Mesothelial cell of epicardium (in vitro differentiated cells): ENCODE data around the gene CLCF1. TPM values are rescaled to one million over a fixed set of nuclear protein-coding genes. Genes with fewer than 3 reads are reported as not detected.

Experiments
- DNase-seq, 2 experiments: peaks; one replicate each; pipeline ENCODE4 v3.0.0; 2021; ENCODE audit warnings: low spot score in 2 of 2; ENCODE audit not compliant: unreplicated experiment in 2 of 2
- H3K27ac Mint-ChIP-seq: 2 replicates; pipeline ENCODE4 v1.8.0; 2021; ENCODE audit warnings: mixed read lengths
- H3K27me3 Mint-ChIP-seq: 2 replicates; pipeline ENCODE4 v1.8.0; 2021; ENCODE audit warnings: low read depth, mixed read lengths
- H3K36me3 Mint-ChIP-seq: 2 replicates; pipeline ENCODE4 v1.8.0; 2021; ENCODE audit warnings: mixed read lengths
- H3K4me1 Mint-ChIP-seq: 2 replicates; pipeline ENCODE4 v1.8.0; 2021; ENCODE audit warnings: mixed read lengths
- H3K4me3 Mint-ChIP-seq: 2 replicates; pipeline ENCODE4 v1.8.0; 2021; ENCODE audit warnings: mild to moderate bottlenecking, moderate library complexity, mixed read lengths
- H3K9me3 Mint-ChIP-seq: 2 replicates; pipeline ENCODE4 v1.8.0; 2021; ENCODE audit warnings: mixed read lengths
- total RNA-seq: library from RNA; stranded (reverse); gene quantifications from 3 replicates; pipeline ENCODE4 v1.2.1, GENCODE V29; 2021
- TF ChIP-seq, protein P1 (sequence below): fragments of 200-600 bp; sonication (generic); IDR thresholded peaks from one replicate; pipeline ENCODE4 v1.5.0; 2021; ENCODE audit warnings: antibody characterized with exemption; ENCODE audit not compliant: unreplicated experiment

Gene CLCF1
- total RNA-seq, 1 donor from 2014 or later = 5.9 TPM

GRCh38 chr11:67409781-67410368 lies 36.5 kb upstream of the CLCF1 start:
- H3K4me1 Mint-ChIP-seq = peaks cover 7% of the 10 kb centered on the region
- no peaks in the 10 kb centered on the region for H3K36me3 Mint-ChIP-seq
- no peak overlapping the region for H3K4me3 Mint-ChIP-seq
- TF ChIP-seq, protein P1, sequence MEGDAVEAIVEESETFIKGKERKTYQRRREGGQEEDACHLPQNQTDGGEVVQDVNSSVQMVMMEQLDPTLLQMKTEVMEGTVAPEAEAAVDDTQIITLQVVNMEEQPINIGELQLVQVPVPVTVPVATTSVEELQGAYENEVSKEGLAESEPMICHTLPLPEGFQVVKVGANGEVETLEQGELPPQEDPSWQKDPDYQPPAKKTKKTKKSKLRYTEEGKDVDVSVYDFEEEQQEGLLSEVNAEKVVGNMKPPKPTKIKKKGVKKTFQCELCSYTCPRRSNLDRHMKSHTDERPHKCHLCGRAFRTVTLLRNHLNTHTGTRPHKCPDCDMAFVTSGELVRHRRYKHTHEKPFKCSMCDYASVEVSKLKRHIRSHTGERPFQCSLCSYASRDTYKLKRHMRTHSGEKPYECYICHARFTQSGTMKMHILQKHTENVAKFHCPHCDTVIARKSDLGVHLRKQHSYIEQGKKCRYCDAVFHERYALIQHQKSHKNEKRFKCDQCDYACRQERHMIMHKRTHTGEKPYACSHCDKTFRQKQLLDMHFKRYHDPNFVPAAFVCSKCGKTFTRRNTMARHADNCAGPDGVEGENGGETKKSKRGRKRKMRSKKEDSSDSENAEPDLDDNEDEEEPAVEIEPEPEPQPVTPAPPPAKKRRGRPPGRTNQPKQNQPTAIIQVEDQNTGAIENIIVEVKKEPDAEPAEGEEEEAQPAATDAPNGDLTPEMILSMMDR = no peak
- no peak overlapping the region for H3K27ac Mint-ChIP-seq
- no peak for DNase-seq
- no peaks in the 10 kb centered on the region for H3K9me3 Mint-ChIP-seq
- peaks cover 45% of the 10 kb centered on the region for H3K27me3 Mint-ChIP-seq

- Mint-ChIP-seq H3K27me3 (peaks cover 43% of the 10 kb centered on the region), H3K36me3 (no peaks in the 10 kb centered on the region), H3K4me1 (peaks cover 10% of the 10 kb centered on the region), H3K4me3 (no peak overlapping the region), H3K27ac (no peak overlapping the region), H3K9me3 (no peaks in the 10 kb centered on the region)
- TF ChIP-seq, protein P1 = no peak
- no peak for DNase-seq
Measured at GRCh38 chr11:67409261-67409666, 35.9 kb upstream of the CLCF1 start.

DNA sequence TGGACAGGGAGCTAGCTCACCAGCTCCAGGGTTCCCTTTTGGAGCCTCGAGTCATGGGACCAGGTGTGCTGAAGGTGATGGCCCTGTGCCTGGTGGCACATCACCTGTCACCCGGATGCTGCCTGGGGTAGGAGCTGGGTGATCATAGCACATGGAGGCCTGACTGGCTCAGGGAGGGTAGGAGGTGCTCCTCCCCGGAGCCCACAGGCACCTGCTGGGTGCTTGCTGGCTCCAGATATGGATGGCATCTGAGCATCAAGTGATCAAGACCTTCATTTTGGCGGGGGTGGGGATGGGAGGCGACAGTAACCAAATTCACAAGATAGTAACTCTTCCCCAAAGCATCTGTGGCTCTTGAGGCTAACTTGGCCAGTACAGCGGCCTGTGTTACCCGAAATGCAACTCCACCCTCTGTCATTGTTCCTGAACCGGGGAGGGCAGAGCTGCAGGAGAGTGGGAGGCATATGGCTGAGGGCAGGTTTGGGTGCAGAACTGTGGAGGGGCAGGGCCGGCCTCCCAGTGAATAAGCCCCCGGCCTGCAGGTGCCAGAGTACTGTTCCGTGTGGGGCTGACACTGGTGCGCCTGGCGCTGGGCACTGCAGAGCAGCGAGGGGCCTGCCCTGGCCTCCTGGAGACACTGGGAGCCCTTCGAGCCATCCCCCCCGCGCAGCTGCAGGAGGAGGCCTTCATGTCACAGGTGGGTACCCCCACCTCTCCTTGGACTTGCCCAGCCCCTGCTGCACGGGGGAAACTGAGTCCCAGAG lies 35.2 kb upstream of the CLCF1 start:
- H3K27ac Mint-ChIP-seq = no peak overlapping the region
- no peaks in the 10 kb centered on the region for H3K9me3 Mint-ChIP-seq
- H3K4me3 Mint-ChIP-seq = no peak overlapping the region
- TF ChIP-seq, protein P1 = no peak
- no peaks in the 10 kb centered on the region for H3K36me3 Mint-ChIP-seq
- DNase-seq = no peak
- H3K4me1 Mint-ChIP-seq = peaks cover 10% of the 10 kb centered on the region
- H3K27me3 Mint-ChIP-seq = peaks cover 40% of the 10 kb centered on the region

GRCh38 chr11:67407688-67408163 lies 34.3 kb upstream of the CLCF1 start:
- H3K27me3 Mint-ChIP-seq = peaks cover 33% of the 10 kb centered on the region
- H3K27ac Mint-ChIP-seq = no peak overlapping the region
- H3K9me3 Mint-ChIP-seq = no peaks in the 10 kb centered on the region
- H3K4me1 Mint-ChIP-seq = peaks cover 6% of the 10 kb centered on the region
- TF ChIP-seq, protein P1 = no peak
- no peaks in the 10 kb centered on the region for H3K36me3 Mint-ChIP-seq
- no peak for DNase-seq
- no peak overlapping the region for H3K4me3 Mint-ChIP-seq

- no peak overlapping the region for H3K4me3 Mint-ChIP-seq
Measured at GRCh38 chr11:67406969-67407687, 33.7 kb upstream of the CLCF1 start.

More at GRCh38 chr11:67406969-67407687, 33.7 kb upstream of the CLCF1 start:
- Mint-ChIP-seq H3K9me3 (no peaks in the 10 kb centered on the region), H3K36me3 (no peaks in the 10 kb centered on the region), H3K27me3 (peaks cover 27% of the 10 kb centered on the region), H3K27ac (no peak overlapping the region), H3K4me1 (peaks cover 7% of the 10 kb centered on the region)
- TF ChIP-seq, protein P1 = no peak
- DNase-seq = no peak
